Measurements from ENCODE around the gene TRIB2. TPM values are rescaled to one million over a fixed set of nuclear protein-coding genes. Genes with fewer than 3 reads are reported as not detected.

The TRIB2 gene
- total RNA-seq, 1 donor from 2014 or later, result 18.1 TPM

GRCh38 chr2:12697617-12698016 lies 19.1 kb upstream of the TRIB2 start:
- DNase-seq (ENCODE audit: low spot score), result no peak

GRCh38 chr2:12700989-12701388 lies 15.7 kb upstream of the TRIB2 start:
- no peak for DNase-seq (ENCODE audit: low spot score)

GRCh38 chr2:12701786-12702167 lies 15.0 kb upstream of the TRIB2 start:
- no peak for DNase-seq (ENCODE audit: low spot score)

GRCh38 chr2:12702168-12703121 lies 14.3 kb upstream of the TRIB2 start:
- DNase-seq (ENCODE audit: low spot score), result peak; percentile 75

- no peak for DNase-seq (ENCODE audit: low spot score)
These were observed 12.4 kb upstream of the TRIB2 start for GRCh38 chr2:12704378-12704777.

- DNase-seq (ENCODE audit: low spot score), result no peak
These were observed 11.5 kb upstream of the TRIB2 start for GRCh38 chr2:12705230-12705629.

GRCh38 chr2:12705742-12706141 lies 11.0 kb upstream of the TRIB2 start:
- DNase-seq (ENCODE audit: low spot score), result no peak

GRCh38 chr2:12708508-12709206 lies 8.1 kb upstream of the TRIB2 start:
- no peak for DNase-seq (ENCODE audit: low spot score)

- DNase-seq (ENCODE audit: low spot score), result no peak
These were observed 7.6 kb upstream of the TRIB2 start for GRCh38 chr2:12709207-12709522.

GRCh38 chr2:12710301-12710700 lies 6.4 kb upstream of the TRIB2 start:
- no peak for DNase-seq (ENCODE audit: low spot score)

- DNase-seq (ENCODE audit: low spot score), result no peak
These were observed 5.4 kb upstream of the TRIB2 start for GRCh38 chr2:12711339-12711738.

- peak; percentile 42 for DNase-seq (ENCODE audit: low spot score)
These were observed 3.9 kb upstream of the TRIB2 start for GRCh38 chr2:12712881-12713280.

- peak; percentile 19 for DNase-seq (ENCODE audit: low spot score)
These were observed 2.1 kb upstream of the TRIB2 start for GRCh38 chr2:12714391-12715221.

GRCh38 chr2:12715258-12716031 lies 1.3 kb upstream of the TRIB2 start:
- DNase-seq (ENCODE audit: low spot score), result no peak

- DNase-seq (ENCODE audit: low spot score), result peak; percentile 80
These were observed 779 bp upstream of the TRIB2 start for GRCh38 chr2:12716032-12716281.

- peak; percentile 71 for DNase-seq (ENCODE audit: low spot score)
These were observed 667 bp downstream of the TRIB2 start for GRCh38 chr2:12717191-12718014.

- peak; percentile 36 for DNase-seq (ENCODE audit: low spot score)
These were observed 1.4 kb downstream of the TRIB2 start for GRCh38 chr2:12718015-12718671.

GRCh38 chr2:12718711-12719399 lies 2.1 kb downstream of the TRIB2 start:
- DNase-seq (ENCODE audit: low spot score), result peak; percentile 18
